GM19240 (cell line): ENCODE data around the gene MAST1.
A peak's percentile ranks its signal among the peaks of the same experiment; 100 is the strongest.
"Not testable (repeated sequence)": the region's sequence is repeated elsewhere in the genome, so short reads cannot be mapped to it uniquely, and the experiment has no call there.

Experiments
- DNase-seq: peaks from one replicate; pipeline ENCODE4 v3.0.0; 2011; ENCODE audit warnings: low spot score; ENCODE audit not compliant: insufficient read length

The MAST1 gene

DNA sequence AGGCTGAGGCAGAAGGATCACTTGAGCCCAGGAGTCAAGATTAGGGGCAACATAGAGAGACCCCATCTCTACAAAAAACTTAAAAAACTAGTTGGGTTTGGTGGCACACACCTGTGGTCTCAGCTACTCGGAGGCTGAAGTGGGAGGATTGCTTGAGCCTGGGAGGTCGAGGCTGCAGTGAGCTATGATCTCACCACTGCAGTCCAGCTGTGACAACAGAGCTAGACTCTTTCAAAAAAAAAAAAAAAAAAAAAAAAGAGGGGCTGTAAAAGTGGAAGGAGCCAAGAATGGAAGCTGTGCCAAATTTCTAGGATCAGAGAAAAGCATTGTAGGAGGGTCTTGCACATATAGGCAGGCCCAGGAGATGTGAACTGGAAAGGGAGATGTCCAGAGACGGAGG is 33.4 kb downstream of the MAST1 start:
- DNase-seq = no peak

DNA sequence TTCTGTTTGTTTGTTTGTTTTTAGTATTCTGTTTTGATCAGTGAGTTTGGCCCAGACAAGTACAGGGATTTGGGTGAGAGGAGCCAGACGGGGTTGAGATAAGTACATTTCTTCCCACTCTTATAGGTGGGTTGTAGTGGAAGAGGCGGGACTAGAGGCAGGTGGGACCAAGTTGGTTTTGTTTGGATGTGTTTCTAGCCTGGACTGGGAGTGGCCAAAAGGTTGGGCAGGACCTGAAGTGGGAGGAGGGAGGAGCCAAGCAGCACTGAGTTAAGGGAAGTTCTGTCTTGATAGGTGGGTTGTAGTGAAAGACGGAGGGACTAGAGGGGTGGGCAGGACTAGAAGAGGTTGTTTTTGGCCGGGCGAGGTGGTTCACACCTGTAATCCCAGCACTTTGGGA is 33.9 kb downstream of the MAST1 start:
- no peak for DNase-seq

DNA sequence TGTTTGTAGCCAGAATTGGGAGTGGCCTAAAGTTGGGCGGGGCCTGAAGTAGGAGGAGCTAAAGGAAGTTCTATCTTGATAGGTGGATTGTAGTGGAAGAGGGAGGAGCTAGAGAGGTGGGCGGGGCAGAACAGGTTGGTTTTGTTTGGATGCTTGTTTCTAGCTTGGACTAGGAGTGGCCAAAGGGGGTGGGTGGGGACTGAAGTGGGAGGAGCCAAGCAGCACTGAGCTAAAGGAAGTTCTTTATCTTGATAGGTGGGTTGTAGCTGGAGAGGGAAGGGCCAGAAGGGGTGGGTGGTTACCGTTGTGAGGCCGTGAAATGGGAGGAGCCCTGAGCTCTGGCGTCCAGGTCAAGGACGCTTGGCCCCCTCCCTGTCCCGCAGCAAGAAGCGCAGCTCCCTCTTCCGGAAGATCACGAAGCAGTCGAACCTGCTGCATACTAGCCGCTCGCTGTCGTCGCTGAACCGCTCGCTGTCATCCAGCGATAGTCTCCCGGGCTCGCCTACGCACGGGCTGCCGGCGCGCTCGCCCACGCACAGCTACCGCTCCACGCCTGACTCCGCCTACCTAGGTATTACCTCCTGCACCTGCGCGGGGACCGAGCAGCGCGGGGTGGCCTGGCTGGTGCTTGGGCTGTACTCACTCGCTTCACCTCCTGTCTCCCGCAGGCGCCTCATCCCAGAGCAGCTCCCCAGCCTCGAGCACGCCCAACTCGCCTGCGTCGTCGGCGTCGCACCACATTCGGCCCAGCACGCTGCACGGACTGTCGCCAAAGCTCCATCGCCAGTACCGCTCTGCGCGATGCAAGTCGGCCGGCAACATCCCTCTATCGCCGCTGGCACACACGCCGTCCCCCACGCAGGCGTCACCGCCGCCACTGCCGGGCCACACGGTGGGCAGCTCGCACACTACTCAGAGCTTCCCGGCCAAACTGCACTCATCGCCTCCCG is 34.9 kb downstream of the MAST1 start:
- no peak for DNase-seq

DNA sequence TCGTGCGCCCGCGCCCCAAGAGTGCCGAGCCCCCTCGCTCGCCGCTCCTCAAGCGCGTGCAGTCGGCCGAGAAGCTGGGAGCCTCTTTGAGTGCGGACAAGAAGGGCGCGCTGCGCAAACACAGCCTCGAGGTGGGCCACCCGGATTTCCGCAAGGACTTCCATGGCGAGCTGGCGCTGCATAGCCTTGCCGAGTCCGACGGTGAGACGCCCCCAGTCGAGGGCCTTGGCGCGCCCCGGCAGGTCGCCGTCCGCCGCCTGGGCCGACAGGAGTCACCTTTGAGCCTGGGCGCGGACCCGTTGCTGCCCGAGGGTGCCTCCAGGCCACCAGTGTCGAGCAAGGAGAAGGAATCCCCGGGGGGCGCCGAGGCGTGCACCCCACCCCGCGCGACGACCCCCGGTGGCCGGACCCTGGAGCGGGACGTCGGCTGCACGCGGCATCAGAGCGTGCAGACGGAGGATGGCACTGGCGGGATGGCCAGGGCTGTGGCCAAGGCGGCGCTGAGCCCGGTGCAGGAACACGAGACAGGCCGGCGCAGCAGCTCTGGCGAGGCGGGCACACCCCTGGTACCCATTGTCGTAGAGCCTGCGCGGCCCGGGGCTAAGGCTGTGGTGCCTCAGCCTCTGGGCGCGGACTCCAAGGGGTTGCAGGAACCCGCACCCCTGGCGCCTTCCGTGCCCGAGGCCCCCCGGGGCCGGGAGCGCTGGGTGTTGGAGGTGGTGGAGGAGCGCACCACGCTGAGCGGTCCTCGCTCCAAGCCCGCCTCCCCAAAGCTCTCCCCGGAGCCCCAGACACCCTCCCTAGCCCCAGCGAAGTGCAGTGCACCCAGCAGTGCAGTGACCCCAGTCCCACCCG is 35.8 kb downstream of the MAST1 start:
- no peak for DNase-seq

DNA sequence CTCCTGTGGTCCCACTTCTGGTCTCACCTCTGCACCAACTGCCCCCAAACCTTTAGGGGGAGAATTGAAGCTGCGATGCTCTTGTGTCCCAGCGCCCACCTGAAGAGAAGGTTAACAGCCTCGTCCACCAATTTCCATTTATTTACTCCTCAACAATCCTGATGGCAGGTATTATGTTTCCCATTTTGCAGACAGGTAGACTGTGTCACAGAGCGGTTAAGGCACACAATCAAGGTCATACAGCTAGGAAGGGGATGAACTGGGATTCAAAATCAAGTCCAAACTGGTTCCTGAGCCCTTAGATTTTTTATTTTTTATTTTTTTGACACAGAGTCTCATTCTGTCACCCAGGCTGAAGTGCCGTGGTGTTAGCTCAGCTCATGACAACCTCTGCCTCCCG is 36.8 kb downstream of the MAST1 start:
- no peak for DNase-seq

DNA sequence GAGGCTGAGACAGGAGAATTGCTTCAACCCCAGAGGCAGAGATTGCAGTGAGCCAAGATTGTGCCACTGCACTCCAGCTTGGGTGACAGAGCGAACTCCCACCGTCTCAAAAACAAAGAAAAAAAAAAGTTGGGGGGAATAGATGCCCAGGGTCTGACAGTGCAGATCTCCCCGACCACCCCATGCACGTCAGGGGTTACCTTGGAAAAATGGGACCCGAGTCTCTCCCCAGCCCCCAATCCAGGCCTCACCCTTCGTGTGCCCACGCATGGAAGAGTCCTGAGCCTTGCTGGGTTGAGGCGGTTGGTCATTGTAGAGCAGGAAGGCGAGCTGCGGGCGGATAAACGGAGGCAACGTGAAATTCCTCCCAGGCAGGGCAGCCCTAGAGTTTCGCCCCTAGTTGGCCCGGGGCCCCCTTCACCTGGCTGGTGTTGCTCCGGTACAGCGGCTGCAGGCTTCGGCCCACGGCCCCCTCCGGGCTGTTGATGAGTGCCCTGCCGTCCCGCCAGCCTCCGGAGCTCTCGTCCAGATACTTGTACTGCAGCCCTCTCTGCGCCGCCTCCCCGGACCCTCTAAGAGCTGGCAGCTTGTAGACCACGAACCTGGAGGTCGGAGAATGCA is 42.3 kb downstream of the MAST1 start:
- no peak for DNase-seq

DNA sequence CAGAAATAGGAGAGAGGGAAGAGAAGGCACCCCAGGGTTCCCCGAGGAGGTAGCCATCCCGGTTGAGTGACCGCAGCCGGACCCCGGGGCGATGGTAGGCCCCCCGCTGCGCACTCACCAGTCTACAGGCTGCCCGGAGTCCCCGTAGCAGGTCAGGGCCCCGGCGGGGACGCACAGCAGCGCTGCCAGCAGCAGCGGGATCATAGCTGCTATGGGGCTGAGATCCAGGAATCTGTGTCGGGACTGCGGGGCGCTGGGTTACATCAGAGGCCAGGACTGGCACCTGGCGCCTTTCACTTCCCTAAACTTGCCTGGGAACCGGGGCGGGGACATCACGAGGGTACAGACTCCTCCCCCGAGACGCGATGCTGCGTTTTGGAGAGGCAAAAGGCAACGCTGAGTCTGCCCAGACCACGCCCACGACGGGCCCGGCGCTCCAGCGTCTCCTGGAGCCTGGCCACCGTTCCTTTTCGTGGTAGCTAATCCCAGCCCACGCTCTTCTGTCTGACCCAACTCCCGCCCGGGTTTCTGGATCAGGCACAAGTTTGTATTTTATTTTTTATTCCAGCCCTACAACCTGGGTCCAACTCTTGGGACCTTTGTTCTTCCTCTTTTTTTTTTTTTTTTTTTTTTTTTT is 43.0 kb downstream of the MAST1 start, which contains the start of gene DNASE2:
Gene DNASE2, minus strand, starts transcription at position 278 of the 637 bp plus-strand sequence. Its CDS starts 74 bp downstream, at position 204.
- DNase-seq = peak; percentile 100

DNA sequence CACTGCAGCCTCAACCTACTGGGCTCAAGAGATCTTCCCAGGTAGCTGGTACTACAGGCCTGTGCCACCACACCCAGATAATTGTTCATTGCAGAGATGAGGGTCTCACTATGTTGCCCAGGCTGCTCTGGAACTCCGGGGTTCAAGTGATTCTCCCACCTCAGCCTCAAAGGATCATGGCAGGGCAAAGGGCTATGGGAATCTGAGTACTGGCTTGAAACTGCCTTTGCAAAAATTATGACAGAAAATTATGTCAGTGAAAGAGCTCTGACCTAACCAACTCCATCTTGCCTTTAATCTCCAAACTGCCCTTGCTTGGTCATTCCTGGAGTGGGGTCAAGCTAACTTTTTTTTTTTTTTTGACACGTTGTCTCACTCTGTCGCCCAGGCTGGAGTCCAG is 44.3 kb downstream of the MAST1 start:
- DNase-seq = no peak

DNA sequence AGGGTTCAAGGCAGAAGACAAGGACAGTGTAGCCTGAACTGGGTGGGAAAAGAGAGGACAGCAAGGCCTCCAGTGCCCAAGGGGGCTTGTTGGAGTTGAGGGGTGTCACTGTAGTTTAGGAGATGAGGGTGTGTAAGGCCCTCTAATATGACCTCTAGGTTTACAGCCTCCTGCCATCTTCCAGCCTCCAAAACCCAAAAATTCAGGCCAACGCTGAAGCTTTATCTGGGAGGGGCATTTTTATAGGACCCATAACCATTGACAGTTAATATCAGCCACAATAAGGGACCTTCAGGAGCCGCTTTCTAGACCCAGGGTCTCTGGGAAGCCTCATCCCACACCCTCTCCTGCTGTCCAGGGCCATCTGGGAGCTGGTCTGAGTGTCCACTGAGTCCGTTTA is 45.9 kb downstream of the MAST1 start:
- no peak for DNase-seq

DNA sequence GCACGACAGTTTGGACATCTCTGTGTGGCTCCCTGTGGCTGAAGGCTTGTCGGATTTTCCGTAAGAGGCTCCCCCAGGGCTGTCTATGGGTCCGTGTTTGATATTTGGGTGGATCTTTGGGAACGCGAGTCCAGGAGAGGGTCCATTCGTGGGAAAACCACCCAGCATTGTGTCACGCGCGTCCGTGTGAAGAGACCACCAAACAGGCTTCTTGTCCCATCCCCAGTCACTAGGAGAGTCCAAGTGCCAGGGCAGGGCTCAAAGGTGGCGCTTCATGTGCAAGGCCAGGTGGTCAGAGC is 46.3 kb downstream of the MAST1 start:
- no peak for DNase-seq

DNA sequence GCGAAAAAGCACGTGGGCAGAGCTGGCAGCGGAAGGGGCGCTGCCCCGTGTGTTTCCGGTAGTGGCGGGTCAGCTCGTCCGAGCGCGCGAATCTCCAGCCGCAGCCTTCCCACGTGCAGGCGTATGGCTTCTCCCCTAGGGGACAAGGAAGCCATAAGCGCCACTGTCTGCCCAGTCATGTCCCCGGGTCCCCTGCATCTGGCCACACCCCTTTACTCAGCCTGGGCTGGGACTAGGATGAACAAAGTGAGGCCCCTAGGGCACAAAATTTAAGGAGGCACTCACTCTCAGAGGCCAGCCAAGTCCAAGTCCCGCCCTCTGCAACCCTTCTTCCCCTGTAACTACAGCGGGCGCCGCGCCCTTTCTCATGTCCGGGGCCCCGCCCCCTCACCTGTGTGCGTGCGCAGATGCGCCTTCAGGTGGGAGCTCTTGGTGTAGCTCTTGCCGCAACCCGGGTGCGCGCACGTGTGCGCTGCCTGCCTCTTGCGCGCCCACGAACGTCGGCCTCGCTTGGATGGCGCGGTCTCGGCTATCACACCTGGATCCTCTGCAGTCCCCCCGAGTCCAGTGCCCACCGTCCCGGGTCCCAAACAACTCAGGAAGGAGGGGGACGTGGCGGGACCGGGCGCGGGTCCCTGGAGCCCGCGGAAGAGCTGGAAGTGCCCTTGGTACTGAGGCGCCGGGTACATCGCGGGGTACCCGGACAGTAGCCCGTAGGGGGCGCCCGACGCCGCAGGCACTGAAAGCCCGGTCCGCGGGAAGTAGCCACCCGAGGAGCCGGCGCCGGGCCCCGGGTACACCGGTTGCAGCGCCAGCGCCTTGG is 46.8 kb downstream of the MAST1 start:
- DNase-seq = no peak

DNA sequence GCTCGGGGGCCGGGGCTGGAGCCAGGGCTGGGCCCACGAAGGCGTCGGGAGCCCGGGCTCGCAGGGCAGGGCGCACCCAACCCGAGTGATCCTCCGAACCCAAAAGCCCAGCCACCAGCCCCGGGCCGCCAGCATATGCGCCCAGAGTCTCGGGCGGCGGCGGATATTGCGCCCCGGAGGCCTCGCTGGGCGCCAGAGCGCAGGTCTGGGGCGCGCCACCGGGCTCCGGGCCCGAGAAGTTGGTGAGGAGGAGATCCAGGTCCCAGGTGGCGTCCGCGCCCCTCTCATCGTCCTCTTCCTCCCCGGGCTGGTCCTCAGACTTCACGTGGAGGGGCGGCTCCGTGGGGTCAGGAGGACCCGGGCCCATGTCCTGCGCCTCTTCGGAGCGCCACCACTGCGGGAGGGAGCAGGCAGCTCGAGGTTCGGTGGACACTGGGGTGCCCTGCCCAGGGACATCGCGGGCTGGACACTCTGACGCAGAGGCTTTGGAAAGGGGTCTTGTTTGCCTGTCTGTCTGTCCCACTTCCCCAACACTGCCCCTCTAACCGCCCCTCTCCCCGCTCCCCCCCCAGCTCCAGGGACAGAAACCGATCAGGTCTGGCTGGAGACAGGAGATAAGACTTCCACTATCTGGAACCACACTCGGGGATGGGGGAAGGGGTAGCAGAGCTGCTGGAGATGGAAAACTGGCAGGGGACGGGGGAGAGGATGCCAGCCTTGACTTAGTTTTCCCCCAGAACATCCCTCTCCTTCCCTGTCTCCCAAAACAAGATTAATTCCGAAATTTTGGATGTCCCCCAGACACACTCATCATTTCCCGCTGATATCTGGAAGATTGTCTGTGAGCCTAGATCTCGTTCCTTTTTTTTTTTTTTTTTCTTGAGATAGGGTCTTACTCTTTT is 47.7 kb downstream of the MAST1 start:
- no peak for DNase-seq

DNA sequence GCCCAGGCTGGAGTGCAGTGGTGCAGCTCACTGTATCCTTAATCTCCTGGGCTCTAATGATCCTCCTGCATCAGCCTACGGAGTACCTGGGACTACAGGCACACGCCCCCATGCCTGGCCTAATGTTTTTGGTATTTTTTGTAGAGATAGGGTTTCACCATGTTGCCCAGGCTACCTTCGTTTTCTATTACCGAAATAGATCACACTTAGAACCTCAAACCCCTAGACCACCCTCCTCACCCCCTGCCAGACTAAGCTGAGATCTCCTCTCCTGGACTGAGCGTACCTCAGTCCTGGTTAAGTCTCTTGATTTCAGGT is 48.3 kb downstream of the MAST1 start:
- DNase-seq = no peak

DNA sequence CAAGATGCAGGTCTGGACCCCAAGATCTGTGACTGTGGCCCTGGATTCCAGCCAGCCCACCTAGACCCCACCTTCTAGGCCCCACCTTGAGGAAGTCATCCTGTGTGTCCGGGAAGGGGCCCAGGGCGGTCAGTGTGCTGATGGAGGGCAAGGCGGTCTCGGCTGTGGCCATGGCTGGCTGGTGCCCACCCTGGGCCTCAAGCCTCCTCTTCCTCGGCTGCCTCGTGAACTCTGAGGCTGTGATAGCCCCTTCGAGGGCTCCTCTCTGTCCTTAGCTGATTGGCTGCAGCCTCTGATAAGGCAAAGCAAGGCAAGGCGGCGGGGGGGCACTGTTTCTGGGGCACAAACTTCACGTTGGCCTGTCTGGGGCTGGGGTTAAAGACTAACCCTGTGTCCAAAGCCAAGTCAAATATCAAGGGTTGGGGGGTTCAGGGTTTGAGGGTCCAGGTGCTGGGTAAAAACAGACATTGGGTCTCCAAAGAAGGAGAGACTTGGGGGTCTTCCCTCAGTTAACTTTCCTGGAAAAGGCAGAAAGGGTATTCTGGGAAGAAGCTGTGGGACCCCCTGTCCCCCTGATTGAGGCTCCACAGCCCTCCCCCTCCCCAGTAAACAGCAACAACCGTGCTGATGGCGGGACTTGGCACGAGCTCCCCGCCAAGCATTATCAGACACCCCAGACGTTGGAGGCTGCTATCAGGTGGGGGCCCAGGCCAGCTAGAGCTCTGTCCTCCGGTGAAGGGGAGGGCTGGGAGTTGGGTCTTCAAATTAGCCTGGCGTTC is 48.8 kb downstream of the MAST1 start, which contains the start of gene KLF1:
Gene KLF1, minus strand, starts transcription at position 233 of the 779 bp plus-strand sequence. Its CDS starts 61 bp downstream, at position 172.
- no peak for DNase-seq

DNA sequence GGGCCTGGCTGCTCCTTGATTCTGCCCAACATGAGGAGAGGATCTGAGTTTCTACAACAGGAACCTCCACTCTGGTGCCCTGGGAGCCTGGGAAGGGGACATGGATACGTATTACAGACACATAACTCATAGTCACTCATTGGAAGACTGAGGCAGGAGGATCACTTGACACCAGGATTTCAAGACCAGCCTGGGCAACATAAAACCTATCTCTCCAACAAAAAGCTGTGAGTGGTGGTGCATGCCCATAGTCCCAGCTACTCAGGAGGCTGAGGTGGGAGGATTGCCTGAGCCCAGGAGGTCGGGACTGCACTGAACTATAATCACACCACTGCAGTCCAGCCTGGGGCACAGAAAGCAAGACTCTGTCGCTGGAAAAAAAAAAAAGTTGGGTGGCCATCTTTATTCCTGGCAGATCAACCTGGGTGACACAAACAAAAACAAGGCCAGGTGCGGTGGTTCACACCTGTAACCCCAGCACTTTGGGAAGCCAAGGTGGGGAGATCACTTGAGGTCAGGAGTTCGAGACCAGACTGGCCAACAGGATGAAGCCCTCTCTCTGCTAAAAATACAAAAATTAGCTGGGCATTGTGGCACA is 49.8 kb downstream of the MAST1 start:
- DNase-seq = no peak

DNA sequence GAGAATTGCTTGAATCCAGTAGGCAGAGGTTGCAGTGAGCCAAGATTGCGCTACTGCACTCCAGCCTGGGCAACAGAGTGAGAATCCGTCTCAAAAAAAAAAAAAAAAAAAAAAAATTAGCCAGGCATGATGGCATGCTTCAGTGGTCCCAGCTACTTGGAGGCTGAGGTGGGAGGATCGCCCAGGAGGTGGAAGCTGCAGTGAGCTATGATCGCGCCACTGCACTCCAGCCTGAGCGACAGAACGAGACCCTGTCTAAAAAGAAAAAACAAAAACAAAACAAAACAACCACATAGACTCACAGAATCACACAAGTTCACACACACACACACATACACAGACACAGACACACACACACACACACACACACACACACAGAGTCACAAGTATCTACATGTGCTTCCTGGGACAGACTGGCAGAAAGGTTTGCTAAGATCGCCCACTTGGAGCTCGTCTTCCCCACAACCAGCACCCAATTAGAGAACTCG is 52.0 kb downstream of the MAST1 start:
- not testable (repeated sequence) for DNase-seq

DNA sequence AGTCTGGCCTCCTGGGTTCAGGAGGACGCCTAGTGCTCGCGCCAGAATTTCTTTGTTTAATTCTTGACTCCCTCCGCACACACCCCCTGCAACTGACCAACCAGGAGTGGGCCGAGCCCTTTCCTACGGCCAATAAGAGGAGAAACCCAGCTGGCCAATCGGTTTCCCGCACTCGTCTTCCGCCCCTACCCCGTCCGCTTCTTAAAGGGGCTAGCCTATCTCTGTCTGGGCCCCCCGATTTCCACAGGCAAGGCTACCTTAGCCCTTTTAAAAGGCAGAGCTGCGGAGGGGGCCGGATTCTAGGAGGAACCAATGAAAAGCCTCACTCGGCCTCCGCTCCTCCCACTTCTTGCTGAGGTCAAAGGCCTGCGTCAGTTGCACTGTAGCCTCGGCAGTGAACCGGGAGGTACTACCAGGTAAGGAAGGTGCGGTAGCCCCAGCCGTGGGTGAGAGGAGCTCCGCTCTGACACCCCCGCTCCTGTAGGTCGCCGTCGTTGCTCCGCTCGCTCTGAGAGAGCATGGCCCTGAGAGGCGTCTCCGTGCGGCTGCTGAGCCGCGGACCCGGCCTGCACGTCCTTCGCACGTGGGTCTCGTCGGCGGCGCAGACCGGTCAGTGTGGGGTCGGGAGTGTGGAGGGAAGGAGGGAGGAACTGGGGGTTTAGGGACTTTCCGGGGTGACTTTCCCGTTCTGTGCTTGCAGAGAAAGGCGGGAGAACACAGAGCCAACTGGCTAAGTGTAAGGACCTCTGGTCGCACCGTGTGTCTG is 52.7 kb downstream of the MAST1 start, which contains the start of gene GCDH:
Gene GCDH, plus strand, starts transcription at position 374 of the 766 bp plus-strand sequence. Its CDS starts 145 bp downstream, at position 519.
- peak; percentile 97 for DNase-seq
